ENCODE data around the gene UMODL1. TPM values are rescaled to one million over a fixed set of nuclear protein-coding genes. Genes with fewer than 3 reads are reported as not detected.

The UMODL1 gene
- total RNA-seq, 3 donors from 2014 or later (not counting 1 experiment from before 2014, with no cell fraction given) = 0.14 to 0.28 TPM; not detected in 1

DNA sequence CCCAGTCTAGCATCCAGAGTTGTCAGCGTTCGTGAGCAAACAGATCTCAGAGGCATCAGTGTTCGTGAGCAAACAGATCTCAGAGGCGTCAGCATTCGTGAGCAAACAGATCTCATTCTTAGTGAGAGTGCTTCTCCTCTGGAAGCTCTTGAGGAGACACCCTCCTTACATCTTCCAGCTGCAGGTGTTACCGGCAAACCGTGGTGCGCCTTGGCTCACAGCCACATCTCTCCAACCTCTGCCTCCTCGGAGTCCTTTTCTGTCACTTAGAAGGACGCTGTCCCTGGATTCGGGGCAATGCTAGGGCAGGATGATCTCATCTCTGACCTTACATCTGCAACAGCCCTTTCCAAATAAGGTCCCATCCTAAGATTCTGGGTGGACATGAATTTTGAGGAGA, 14.6 kb upstream of the UMODL1 start:
- no peak for DNase-seq
- no peaks in the 10 kb centered on the region for H3K27me3 ChIP-seq (ENCODE audit: control insufficient read depth, insufficient read depth, low read length)
- no peak overlapping the region for H3K27ac ChIP-seq (ENCODE audit: low read length)
- intact Hi-C loops (cut with micrococcal nuclease) = no loop called here
- H3K9me3 Mint-ChIP-seq = no peaks in the 10 kb centered on the region
- no peaks in the 10 kb centered on the region for H3K36me3 ChIP-seq (ENCODE audit: control insufficient read depth, insufficient read depth, low read length)
- H3K4me1 ChIP-seq (ENCODE audit: control insufficient read depth, insufficient read depth, low read length) = peaks cover 19% of the 10 kb centered on the region
- no peak for ATAC-seq
- H3K4me3 Mint-ChIP-seq = no peak overlapping the region
- no peak overlapping the region for H3K4me3 ChIP-seq (ENCODE audit: low read length)
- no peaks in the 10 kb centered on the region for H3K9me3 ChIP-seq (ENCODE audit: control insufficient read depth, insufficient read depth, low read length)
- 88% methylated on average over 11 of the region's 11 CpGs for WGBS (ENCODE audit: insufficient coverage)
- no peak for TF ChIP-seq CTCF (IDR thresholded peaks at IDR 0.05)
- H3K36me3 Mint-ChIP-seq = no peaks in the 10 kb centered on the region
- H3K27me3 Mint-ChIP-seq (ENCODE audit: low read depth in 2 of 2) = peaks cover 41 to 76% of the 10 kb centered on the region in 2 donors
- H3K27ac Mint-ChIP-seq = no peak overlapping the region
- peaks cover 6 to 8% of the 10 kb centered on the region in 2 donors for H3K4me1 Mint-ChIP-seq

DNA sequence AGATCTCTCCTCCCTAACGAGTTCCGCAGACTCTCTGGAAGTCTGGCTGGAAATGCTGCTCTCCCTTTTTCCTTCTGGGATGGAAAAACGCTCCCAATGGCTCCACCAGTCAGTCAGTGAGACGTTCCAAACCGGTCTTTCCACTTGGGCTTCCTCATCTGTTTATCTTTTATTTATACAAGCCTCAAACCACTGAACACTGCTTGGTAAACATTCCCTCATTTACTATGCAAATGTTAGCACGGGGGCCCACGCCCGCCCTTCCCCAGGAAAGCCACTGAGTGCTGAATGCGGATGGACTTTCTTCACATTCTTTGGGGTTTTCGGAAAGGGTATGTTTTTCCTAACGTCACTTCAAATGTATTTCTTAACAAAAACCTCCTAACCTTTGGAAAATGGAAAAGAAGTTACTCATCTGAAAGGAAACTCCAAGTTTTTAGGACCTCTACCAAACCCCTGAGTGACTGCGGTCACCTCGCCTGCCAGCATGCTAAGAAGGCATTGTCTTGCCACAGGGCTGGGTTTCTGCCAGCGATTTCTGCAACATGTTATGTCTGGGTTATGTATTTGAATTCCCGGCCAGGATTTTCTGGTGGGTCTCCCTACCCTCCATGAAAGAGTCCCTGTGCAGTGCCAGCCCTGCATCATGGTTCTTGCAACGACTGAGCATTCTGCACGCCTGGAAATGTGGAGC, 14.0 kb upstream of the UMODL1 start:
- H3K27me3 ChIP-seq (ENCODE audit: control insufficient read depth, insufficient read depth, low read length) = no peaks in the 10 kb centered on the region
- H3K4me3 ChIP-seq (ENCODE audit: low read length) = no peak overlapping the region
- H3K36me3 ChIP-seq (ENCODE audit: control insufficient read depth, insufficient read depth, low read length) = no peaks in the 10 kb centered on the region
- Mint-ChIP-seq H3K27me3 (ENCODE audit: low read depth in 2 of 2) (peaks cover 40 to 70% of the 10 kb centered on the region in 2 donors), H3K27ac (no peak overlapping the region), H3K4me3 (no peak overlapping the region), H3K4me1 (peaks cover 6 to 14% of the 10 kb centered on the region in 2 donors), H3K9me3 (no peaks in the 10 kb centered on the region), H3K36me3 (no peaks in the 10 kb centered on the region)
- DNase-seq (no peak), ATAC-seq (no peak)
- no peaks in the 10 kb centered on the region for H3K9me3 ChIP-seq (ENCODE audit: control insufficient read depth, insufficient read depth, low read length)
- TF ChIP-seq CTCF (IDR thresholded peaks at IDR 0.05) = no peak
- H3K27ac ChIP-seq (ENCODE audit: low read length) = no peak overlapping the region
- WGBS (ENCODE audit: insufficient coverage) = 83% methylated on average over 17 of the region's 17 CpGs
- intact Hi-C loops (cut with micrococcal nuclease) = no loop called here
- H3K4me1 ChIP-seq (ENCODE audit: control insufficient read depth, insufficient read depth, low read length) = peaks cover 20% of the 10 kb centered on the region

- no peak for ATAC-seq
- DNase-seq = no peak
- 81% methylated on average over 11 of the region's 11 CpGs for WGBS (ENCODE audit: insufficient coverage)
- Mint-ChIP-seq H3K4me1 (peaks cover 14 to 22% of the 10 kb centered on the region in 2 donors), H3K27me3 (ENCODE audit: low read depth in 2 of 2) (peaks cover 33 to 63% of the 10 kb centered on the region in 2 donors), H3K4me3 (no peak overlapping the region), H3K27ac (no peak overlapping the region), H3K9me3 (no peaks in the 10 kb centered on the region), H3K36me3 (no peaks in the 10 kb centered on the region)
- Histone ChIP-seq H3K36me3 (ENCODE audit: control insufficient read depth, insufficient read depth, low read length) (no peaks in the 10 kb centered on the region), H3K9me3 (ENCODE audit: control insufficient read depth, insufficient read depth, low read length) (no peaks in the 10 kb centered on the region), H3K27ac (ENCODE audit: low read length) (no peak overlapping the region), H3K4me1 (ENCODE audit: control insufficient read depth, insufficient read depth, low read length) (peaks cover 28% of the 10 kb centered on the region), H3K4me3 (ENCODE audit: low read length) (no peak overlapping the region), H3K27me3 (ENCODE audit: control insufficient read depth, insufficient read depth, low read length) (no peaks in the 10 kb centered on the region)
- no peak for TF ChIP-seq CTCF (IDR thresholded peaks at IDR 0.05)
- intact Hi-C loops (cut with micrococcal nuclease) = no loop called here
These were observed 13.2 kb upstream of the UMODL1 start for GRCh38 chr21:42057851-42058437.
